GM19468 (cell line): ENCODE results near the gene UPF2.

Experiments
- ATAC-seq: cut with Tn5 transposase; IDR thresholded peaks from one replicate; pipeline ENCODE4 v1.9.1; 2021; ENCODE audit warnings: mild to moderate bottlenecking, moderate library complexity, moderate number of reproducible peaks; ENCODE audit not compliant: unreplicated experiment; ENCODE audit errors: extremely low read depth

UPF2 gene

GRCh38 chr10:11887381-11888227 is 155.0 kb downstream of the UPF2 start:
- ATAC-seq = no peak

- ATAC-seq = no peak
These were observed 155.8 kb downstream of the UPF2 start for GRCh38 chr10:11886851-11887250.

GRCh38 chr10:11886138-11886474 is 156.5 kb downstream of the UPF2 start:
- ATAC-seq = no peak

GRCh38 chr10:11885437-11886137 is 157.0 kb downstream of the UPF2 start:
- ATAC-seq = no peak

- ATAC-seq = no peak
These were observed 157.7 kb downstream of the UPF2 start for GRCh38 chr10:11884706-11885423.

- ATAC-seq = no peak
These were observed 159.8 kb downstream of the UPF2 start for GRCh38 chr10:11882646-11883375.

GRCh38 chr10:11881477-11882417 is 160.9 kb downstream of the UPF2 start:
- ATAC-seq = no peak

GRCh38 chr10:11881030-11881476 is 161.6 kb downstream of the UPF2 start:
- ATAC-seq = no peak

GRCh38 chr10:11880151-11881029 is 162.2 kb downstream of the UPF2 start:
- ATAC-seq = no peak

GRCh38 chr10:11879387-11880094 is 163.1 kb downstream of the UPF2 start:
- ATAC-seq = no peak

- no peak for ATAC-seq
These were observed 163.8 kb downstream of the UPF2 start for GRCh38 chr10:11878776-11879175.

GRCh38 chr10:11877591-11877905 is 165.1 kb downstream of the UPF2 start:
- no peak for ATAC-seq

GRCh38 chr10:11876805-11877590 is 165.6 kb downstream of the UPF2 start:
- no peak for ATAC-seq

- no peak for ATAC-seq
These were observed 166.3 kb downstream of the UPF2 start for GRCh38 chr10:11876324-11876723.

GRCh38 chr10:11875494-11876281 is 166.9 kb downstream of the UPF2 start:
- no peak for ATAC-seq
